Upper lobe of left lung (tissue), 6 donors: ENCODE data around the gene CAPN6. TPM values are rescaled to one million over a fixed set of nuclear protein-coding genes. Genes with fewer than 3 reads are reported as not detected.

Source experiments
- ATAC-seq, 2 donors: fragments of 200-7000 bp; cut with Tn5 transposase; one replicate each; pipeline ENCODE4 v1.9.1; 2022; ENCODE audit warnings: mild to moderate bottlenecking in 2 of 2, moderate library complexity in 2 of 2; ENCODE audit not compliant: low FRiP score in 2 of 2
- DNase-seq, 2 donors: peaks; one replicate each; pipeline ENCODE4 v3.0.0-alpha.2; 2019 to 2020
- H3K27ac ChIP-seq, 4 donors: fragments of 200-600 bp; sonication (generic); one replicate each; pipeline ENCODE4 v1.5.1; 2016 to 2019
- H3K27me3 ChIP-seq, 4 donors: fragments of 200-600 bp; sonication (generic); one replicate each; pipeline ENCODE4 v1.5.1; 2017 to 2019
- H3K36me3 ChIP-seq, 4 donors: fragments of 200-600 bp; sonication (generic); one replicate each; pipeline ENCODE4 v1.5.1; 2016 to 2019
- H3K4me1 ChIP-seq, 4 donors: fragments of 200-600 bp; sonication (generic); one replicate each; pipeline ENCODE4 v1.5.1; 2018 to 2019
- H3K4me3 ChIP-seq, 4 donors: fragments of 200-600 bp; sonication (generic); one replicate each; pipeline ENCODE4 v1.5.1; 2017 to 2019; ENCODE audit warnings: mild to moderate bottlenecking in 2 of 4, moderate library complexity in 1 of 4
- H3K9me3 ChIP-seq, 4 donors: fragments of 200-600 bp; sonication (generic); one replicate each; pipeline ENCODE4 v1.5.1; 2018 to 2019
- CTCF ChIP-seq, 6 experiments: fragments of 450-650 bp in 4 of 6; fragments of 200-600 bp in 2 of 6; sonication (generic) in 2 of 6; IDR thresholded peaks; one replicate each; pipeline ENCODE4 v1.5.1; 2016 to 2019; ENCODE audit warnings: antibody characterized with exemption in 6 of 6
- EP300 ChIP-seq, 4 donors: sonication (generic); formaldehyde crosslinking; IDR thresholded peaks; one replicate each; pipeline ENCODE4 v1.5.1; 2017; ENCODE audit warnings: antibody characterized with exemption in 4 of 4, control low read depth in 2 of 4
- POLR2A ChIP-seq, 4 donors: fragments of 450-650 bp; IDR thresholded peaks; one replicate each; pipeline ENCODE4 v1.5.1; 2016 to 2017; ENCODE audit warnings: antibody characterized with exemption in 4 of 4, mild to moderate bottlenecking in 2 of 4
- POLR2AphosphoS5 ChIP-seq, 2 donors: sonication (generic); formaldehyde crosslinking; IDR thresholded peaks; one replicate each; pipeline ENCODE4 v1.5.1; 2017; ENCODE audit warnings: antibody characterized with exemption in 2 of 2
- WGBS, 2 donors: methylation state at CpG; one replicate each; pipeline ENCODE4 v1.1.5; 2017 to 2018; 5-methylcytosine and 5-hydroxymethylcytosine counted together
- total RNA-seq, 6 donors: library from RNA; depleted of rRNA in 4 of 6; stranded (reverse); fragments of >200 nt in 4 of 6; gene quantifications; one replicate each; pipeline versions ENCODE4 v1.1.0 to v1.2.1, GENCODE V29; 2016 to 2021
- donor health status: DM: no; HTN: no; CAD: no; lungs with moderate emphysema.
- donor health status: DM: no; HTN: yes; CAD: no; lungs with severe emphysema.

CAPN6 gene
- total RNA-seq, 6 donors from 2014 or later = 0.20 to 0.69 (median 0.43) TPM; not detected in 2

GRCh38 chrX:111254896-111255693 lies 15.2 kb downstream of the CAPN6 start:
- H3K4me3 ChIP-seq = no peak overlapping the region
- TF ChIP-seq EP300 (IDR thresholded peaks at IDR 0.05) = no peak
- no peaks in the 10 kb centered on the region for H3K36me3 ChIP-seq
- no peaks in the 10 kb centered on the region for H3K4me1 ChIP-seq
- H3K27ac ChIP-seq = no peak overlapping the region
- ATAC-seq (no peak), DNase-seq (no peak)
- WGBS, 2 donors = 72 to 78% methylated on average over 7 of the region's 7 CpGs
- H3K9me3 ChIP-seq = no peaks in the 10 kb centered on the region
- H3K27me3 ChIP-seq = no peaks in the 10 kb centered on the region

- DNase-seq (no peak), ATAC-seq (no peak)
- Histone ChIP-seq H3K4me3 (no peak overlapping the region), H3K4me1 (no peaks in the 10 kb centered on the region), H3K36me3 (no peaks in the 10 kb centered on the region), H3K9me3 (no peaks in the 10 kb centered on the region), H3K27ac (no peak overlapping the region), H3K27me3 (no peaks in the 10 kb centered on the region)
- TF ChIP-seq POLR2AphosphoS5 (IDR thresholded peaks at IDR 0.05) = no peak
- no peak for TF ChIP-seq EP300 (IDR thresholded peaks at IDR 0.05)
- TF ChIP-seq POLR2A (IDR thresholded peaks at IDR 0.05) = no peak
- peak in 5 of 6 experiments; percentile 18 to 44 (median 38) for TF ChIP-seq CTCF (IDR thresholded peaks at IDR 0.05)
- WGBS, 2 donors = 34 to 53% methylated on average over 2 of the region's 2 CpGs
Observed at GRCh38 chrX:111244235-111244750, 26.0 kb downstream of the CAPN6 start.

DNA sequence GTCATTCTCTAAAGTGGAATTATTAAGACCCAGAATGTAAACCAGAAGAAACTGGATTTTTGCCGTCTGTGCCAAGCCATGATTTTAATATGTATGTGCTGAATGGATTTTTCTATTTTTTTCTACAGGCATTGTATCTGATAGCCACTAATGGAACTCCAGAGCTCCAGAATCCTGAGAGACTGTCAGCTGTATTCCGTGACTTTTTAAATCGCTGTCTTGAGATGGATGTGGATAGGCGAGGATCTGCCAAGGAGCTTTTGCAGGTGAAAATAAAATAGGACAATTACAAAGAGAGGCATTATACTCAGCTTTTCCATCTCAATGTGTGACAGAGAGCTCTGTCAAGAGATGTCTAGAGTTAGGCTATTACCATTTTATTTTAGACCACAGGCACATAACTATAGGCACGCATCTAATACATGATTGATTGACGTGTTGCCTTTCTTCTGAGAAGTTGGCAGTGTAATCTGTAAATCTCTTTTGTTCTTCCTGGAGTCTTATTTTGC lies 53.9 kb downstream of the CAPN6 start:
- H3K4me3 ChIP-seq = no peak overlapping the region
- H3K4me1 ChIP-seq = no peaks in the 10 kb centered on the region
- no peak for DNase-seq
- H3K27ac ChIP-seq = no peak overlapping the region
- WGBS, 2 donors = 80 to 98% methylated on average over 6 of the region's 6 CpGs
- no peaks in the 10 kb centered on the region for H3K9me3 ChIP-seq
- TF ChIP-seq POLR2AphosphoS5 (IDR thresholded peaks at IDR 0.05) (no peak), EP300 (IDR thresholded peaks at IDR 0.05) (no peak), POLR2A (IDR thresholded peaks at IDR 0.05) (no peak), CTCF (IDR thresholded peaks at IDR 0.05) (no peak)
- no peaks in the 10 kb centered on the region for H3K27me3 ChIP-seq
- no peak for ATAC-seq
- H3K36me3 ChIP-seq = no peaks in the 10 kb centered on the region

GRCh38 chrX:111207851-111208250 lies 62.4 kb downstream of the CAPN6 start:
- no peaks in the 10 kb centered on the region for H3K27me3 ChIP-seq
- no peak for TF ChIP-seq POLR2AphosphoS5 (IDR thresholded peaks at IDR 0.05)
- no peak for TF ChIP-seq EP300 (IDR thresholded peaks at IDR 0.05)
- TF ChIP-seq CTCF (IDR thresholded peaks at IDR 0.05) = no peak
- H3K27ac ChIP-seq = no peak overlapping the region
- H3K36me3 ChIP-seq = no peaks in the 10 kb centered on the region
- peak in 1 of 2 donors; percentile 3 for DNase-seq
- no peaks in the 10 kb centered on the region for H3K9me3 ChIP-seq
- no peak overlapping the region for H3K4me3 ChIP-seq
- 87 to 96% methylated on average over 8 of the region's 8 CpGs for whole genome bisulfite sequencing, 2 donors
- no peaks in the 10 kb centered on the region for H3K4me1 ChIP-seq
- ATAC-seq = no peak

DNA sequence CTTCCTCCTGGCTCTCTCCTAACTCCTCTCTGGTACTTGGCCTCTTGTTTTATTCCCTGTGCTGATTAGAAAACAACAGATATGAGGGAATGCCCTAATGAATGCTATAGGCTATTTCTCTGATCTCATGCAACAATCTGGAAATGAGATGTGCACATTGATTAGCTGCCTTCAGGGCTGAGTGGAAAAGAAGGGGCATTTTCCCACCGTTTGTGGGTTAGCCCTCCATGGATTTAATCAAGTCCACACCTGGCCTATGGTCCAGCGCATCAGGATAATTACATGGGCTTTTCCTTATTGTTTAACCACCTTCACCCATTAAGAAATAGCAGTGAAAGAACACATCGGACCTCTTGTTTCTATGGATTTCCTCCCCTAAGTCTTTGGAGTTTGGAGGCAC lies 70.0 kb downstream of the CAPN6 start:
- TF ChIP-seq POLR2AphosphoS5 (IDR thresholded peaks at IDR 0.05) (no peak), POLR2A (IDR thresholded peaks at IDR 0.05) (no peak), CTCF (IDR thresholded peaks at IDR 0.05) (no peak), EP300 (IDR thresholded peaks at IDR 0.05) (no peak)
- 62 to 81% methylated on average over 3 of the region's 3 CpGs for WGBS, 2 donors
- H3K36me3 ChIP-seq = no peaks in the 10 kb centered on the region
- no peaks in the 10 kb centered on the region for H3K4me1 ChIP-seq
- no peak overlapping the region for H3K27ac ChIP-seq
- H3K9me3 ChIP-seq = no peaks in the 10 kb centered on the region
- H3K27me3 ChIP-seq = no peaks in the 10 kb centered on the region
- DNase-seq = no peak
- no peak overlapping the region for H3K4me3 ChIP-seq
- ATAC-seq = no peak
